Testis (tissue), 2 donors: ENCODE results near the gene TRIM41.

Experiments
- POLR2A ChIP-seq: fragments of 450-650 bp; IDR thresholded peaks from one replicate; pipeline ENCODE4 v1.6.1; 2017; ENCODE audit warnings: antibody characterized with exemption, mild to moderate bottlenecking, moderate library complexity
- TF ChIP-seq, protein P1 (sequence below), 3 experiments: fragments of 450-650 bp in 2 of 3; fragments of 200-600 bp in 1 of 3; sonication (generic) in 1 of 3; IDR thresholded peaks; one replicate each; pipeline ENCODE4 v1.5.1; 2016 to 2019; ENCODE audit warnings: antibody characterized with exemption in 3 of 3, mild to moderate bottlenecking in 2 of 3, moderate library complexity in 1 of 3

GRCh38 chr5:181239062-181239663, 16.1 kb downstream of the TRIM41 start:
- TF ChIP-seq, protein P1, sequence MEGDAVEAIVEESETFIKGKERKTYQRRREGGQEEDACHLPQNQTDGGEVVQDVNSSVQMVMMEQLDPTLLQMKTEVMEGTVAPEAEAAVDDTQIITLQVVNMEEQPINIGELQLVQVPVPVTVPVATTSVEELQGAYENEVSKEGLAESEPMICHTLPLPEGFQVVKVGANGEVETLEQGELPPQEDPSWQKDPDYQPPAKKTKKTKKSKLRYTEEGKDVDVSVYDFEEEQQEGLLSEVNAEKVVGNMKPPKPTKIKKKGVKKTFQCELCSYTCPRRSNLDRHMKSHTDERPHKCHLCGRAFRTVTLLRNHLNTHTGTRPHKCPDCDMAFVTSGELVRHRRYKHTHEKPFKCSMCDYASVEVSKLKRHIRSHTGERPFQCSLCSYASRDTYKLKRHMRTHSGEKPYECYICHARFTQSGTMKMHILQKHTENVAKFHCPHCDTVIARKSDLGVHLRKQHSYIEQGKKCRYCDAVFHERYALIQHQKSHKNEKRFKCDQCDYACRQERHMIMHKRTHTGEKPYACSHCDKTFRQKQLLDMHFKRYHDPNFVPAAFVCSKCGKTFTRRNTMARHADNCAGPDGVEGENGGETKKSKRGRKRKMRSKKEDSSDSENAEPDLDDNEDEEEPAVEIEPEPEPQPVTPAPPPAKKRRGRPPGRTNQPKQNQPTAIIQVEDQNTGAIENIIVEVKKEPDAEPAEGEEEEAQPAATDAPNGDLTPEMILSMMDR (IDR thresholded peaks at IDR 0.05) = no peak
- TF ChIP-seq POLR2A = no peak
